HG02588 (cell line): ENCODE measurements around the gene ABLIM1.
"Not testable (repeated sequence)": the region's sequence is repeated elsewhere in the genome, so short reads cannot be mapped to it uniquely, and the experiment has no call there.

ENCODE experiments used
- ATAC-seq: cut with Tn5 transposase; IDR thresholded peaks from one replicate; pipeline ENCODE4 v1.9.1; 2021; ENCODE audit warnings: mild to moderate bottlenecking, moderate library complexity; ENCODE audit not compliant: unreplicated experiment

Gene ABLIM1

GRCh38 chr10:114658175-114658574 is at the start of gene ABLIM1:
TSS of gene ABLIM1 (minus strand) at chr10:114658275. CDS start at chr10:114658200, 75 bp downstream.
- no peak for ATAC-seq

GRCh38 chr10:114706458-114707055 is 48.5 kb upstream of the ABLIM1 start:
- no peak for ATAC-seq

- no peak for ATAC-seq
These were observed 46.6 kb upstream of the ABLIM1 start for GRCh38 chr10:114704679-114705078.

GRCh38 chr10:114703377-114704107 is 45.5 kb upstream of the ABLIM1 start:
- ATAC-seq: no peak

GRCh38 chr10:114698271-114699061 is 40.4 kb upstream of the ABLIM1 start:
- ATAC-seq: no peak

- ATAC-seq: no peak
These were observed 39.1 kb upstream of the ABLIM1 start for GRCh38 chr10:114697061-114697598.

- ATAC-seq: not testable (repeated sequence)
These were observed 38.2 kb upstream of the ABLIM1 start for GRCh38 chr10:114696301-114696700.

- ATAC-seq: no peak
These were observed 36.7 kb upstream of the ABLIM1 start for GRCh38 chr10:114694752-114695151.

- ATAC-seq: no peak
These were observed 36.0 kb upstream of the ABLIM1 start for GRCh38 chr10:114694062-114694461.

- no peak for ATAC-seq
These were observed 33.4 kb upstream of the ABLIM1 start for GRCh38 chr10:114691442-114691941.

- ATAC-seq: no peak
These were observed 30.7 kb upstream of the ABLIM1 start for GRCh38 chr10:114688786-114689185.

GRCh38 chr10:114687459-114687858 is 29.4 kb upstream of the ABLIM1 start:
- no peak for ATAC-seq

GRCh38 chr10:114686013-114686412 is 27.9 kb upstream of the ABLIM1 start:
- ATAC-seq: no peak

GRCh38 chr10:114685456-114685855 is 27.4 kb upstream of the ABLIM1 start:
- ATAC-seq: no peak

- no peak for ATAC-seq
These were observed 26.7 kb upstream of the ABLIM1 start for GRCh38 chr10:114684822-114685209.

GRCh38 chr10:114684084-114684821 is 26.2 kb upstream of the ABLIM1 start:
- ATAC-seq: no peak

- ATAC-seq: no peak
These were observed 25.5 kb upstream of the ABLIM1 start for GRCh38 chr10:114683593-114683992.

- ATAC-seq: no peak
These were observed 25.1 kb upstream of the ABLIM1 start for GRCh38 chr10:114683162-114683561.

GRCh38 chr10:114682532-114682931 is 24.5 kb upstream of the ABLIM1 start:
- no peak for ATAC-seq

- no peak for ATAC-seq
These were observed 24.0 kb upstream of the ABLIM1 start for GRCh38 chr10:114682121-114682520.

- ATAC-seq: no peak
These were observed 23.5 kb upstream of the ABLIM1 start for GRCh38 chr10:114681542-114681941.
